Fibroblast of gingiva (primary cell): ENCODE measurements around the gene RSPO1.
"Not testable (repeated sequence)": the region's sequence is repeated elsewhere in the genome, so short reads cannot be mapped to it uniquely, and the experiment has no call there.

Source experiments
- DNase-seq: peaks from one replicate; pipeline ENCODE4 v3.0.0-alpha.2; 2011; ENCODE audit warnings: low read depth

The RSPO1 gene

GRCh38 chr1:37616330-37616729 is 18.4 kb downstream of the RSPO1 start:
- no peak for DNase-seq

DNA sequence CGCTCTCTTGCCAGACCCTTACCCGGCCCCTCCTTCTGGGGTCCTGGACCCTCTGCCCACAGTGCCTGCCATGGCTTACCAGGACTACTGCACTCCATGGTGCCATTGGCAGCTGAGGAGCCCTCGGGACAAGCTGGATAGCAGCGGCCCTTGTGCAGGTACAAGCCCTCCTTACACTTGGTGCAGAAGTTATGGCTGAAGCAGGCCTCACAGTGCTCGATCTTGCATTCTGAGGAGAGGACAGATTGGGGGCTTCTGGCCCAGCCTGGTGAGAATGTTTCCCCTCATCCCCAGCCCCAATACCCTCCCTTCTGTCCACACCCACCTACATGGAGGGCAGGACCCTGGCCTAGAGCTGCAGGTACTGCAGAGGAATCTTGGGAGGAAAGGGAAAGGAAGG is 20.6 kb downstream of the RSPO1 start:
- DNase-seq, result no peak

DNA sequence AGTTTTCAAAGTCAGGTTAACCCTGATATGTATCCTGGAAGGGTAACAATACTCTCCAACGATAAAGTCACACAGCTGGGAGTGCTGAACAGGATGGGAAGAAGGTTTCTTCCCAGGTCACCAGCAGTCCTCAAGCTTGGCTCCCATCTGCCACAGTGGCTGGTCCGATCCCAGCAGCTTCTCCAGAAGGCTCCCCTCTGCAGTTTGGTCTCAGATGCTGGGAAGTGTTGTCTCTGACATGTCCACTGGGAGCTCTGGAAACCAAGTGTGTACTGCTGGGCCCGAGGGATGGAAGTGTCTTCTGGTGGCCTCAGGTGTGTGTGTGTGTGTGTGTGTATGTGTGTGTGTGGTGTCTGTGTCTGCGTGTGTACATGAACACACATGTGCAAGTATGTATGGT is 22.5 kb downstream of the RSPO1 start:
- no peak for DNase-seq

- DNase-seq, result no peak
Measured at GRCh38 chr1:37609994-37610393, 24.7 kb downstream of the RSPO1 start.

DNA sequence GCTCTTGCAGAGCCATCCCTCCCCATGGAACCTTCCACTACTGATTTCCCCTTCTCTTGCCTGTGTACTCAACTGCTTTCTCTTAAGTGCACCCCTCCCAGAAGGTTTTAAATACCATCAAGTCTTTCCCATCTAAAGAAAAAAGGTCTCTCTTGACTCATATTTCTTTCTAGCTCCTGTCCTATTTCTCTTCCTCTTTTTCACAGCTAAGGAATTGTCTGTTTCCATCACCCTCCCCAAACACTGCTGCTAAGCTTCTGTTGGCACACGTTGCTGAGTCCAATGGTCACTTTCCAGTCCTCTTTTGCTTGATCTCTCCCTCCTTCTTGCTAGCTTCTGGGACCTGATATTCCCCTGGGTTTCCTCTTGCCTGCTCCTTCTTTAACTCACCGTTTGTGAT is 25.7 kb downstream of the RSPO1 start:
- no peak for DNase-seq

GRCh38 chr1:37606481-37607263 is 28.0 kb downstream of the RSPO1 start:
- peak; percentile 82 for DNase-seq

DNA sequence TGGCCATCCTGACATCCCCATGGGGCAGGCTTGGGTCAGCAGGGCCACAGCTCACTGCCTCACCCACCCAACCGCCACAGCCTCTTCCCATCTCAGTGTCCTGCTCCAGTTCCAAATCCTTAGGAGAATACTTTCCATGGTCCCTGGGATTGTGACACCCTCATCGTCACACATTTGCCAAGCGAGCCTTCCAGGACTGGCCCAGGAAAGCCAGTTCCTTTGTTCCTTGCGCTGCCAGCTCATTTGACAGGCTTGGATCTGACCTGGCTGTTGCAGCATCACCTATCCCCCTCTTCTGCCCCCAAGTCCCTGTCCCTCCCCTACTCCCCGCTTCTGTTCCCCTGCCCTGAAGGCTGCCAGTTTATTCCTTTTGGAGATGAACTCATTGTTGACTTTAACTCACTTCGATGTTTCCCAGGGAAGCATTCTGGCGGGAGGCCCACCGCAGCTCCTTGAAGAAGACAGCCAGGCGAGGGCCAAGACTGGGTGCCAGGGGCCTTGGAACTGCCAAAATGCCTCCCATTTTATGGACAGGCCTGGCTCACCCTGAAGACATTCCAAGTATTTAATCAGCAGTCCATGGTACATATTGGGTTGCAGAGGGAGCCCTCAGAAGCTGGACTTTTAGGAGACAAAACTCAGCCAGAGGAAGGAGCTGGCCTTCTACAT is 28.8 kb downstream of the RSPO1 start:
- peak; percentile 85 for DNase-seq

DNA sequence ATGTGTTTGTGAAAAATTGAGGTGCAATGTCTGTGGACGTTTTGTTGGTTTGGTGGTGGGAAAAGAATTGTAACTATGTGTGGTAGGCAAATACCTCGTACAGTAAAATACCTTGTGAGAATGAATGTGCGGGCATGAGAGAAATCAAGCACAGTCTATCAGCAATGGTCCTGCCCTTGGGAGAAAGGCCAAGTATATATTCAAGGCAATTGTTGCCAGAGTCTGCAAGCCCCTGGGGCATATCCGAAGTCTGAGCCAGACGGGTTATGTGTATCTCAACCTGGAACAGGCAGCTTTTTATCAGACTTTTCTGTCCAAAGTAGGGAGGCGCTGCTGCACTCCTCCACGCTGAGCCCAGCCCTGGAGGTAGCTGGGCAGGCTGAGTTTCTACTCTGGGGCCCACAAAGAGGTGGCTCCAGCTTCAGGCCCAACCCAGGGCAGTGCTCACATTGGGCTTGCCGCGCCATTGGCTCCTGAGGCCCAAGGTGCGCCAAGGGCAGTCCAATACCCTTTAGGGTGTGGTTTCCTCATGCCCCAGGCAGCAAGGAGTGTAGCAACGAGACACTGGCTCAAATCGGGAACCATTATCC is 29.5 kb downstream of the RSPO1 start:
- no peak for DNase-seq

- DNase-seq, result no peak
Measured at GRCh38 chr1:37602750-37603694, 31.7 kb downstream of the RSPO1 start.

- no peak for DNase-seq
Measured at GRCh38 chr1:37601441-37601840, 33.3 kb downstream of the RSPO1 start.

- no peak for DNase-seq
Measured at GRCh38 chr1:37599940-37600339, 34.8 kb downstream of the RSPO1 start.

DNA sequence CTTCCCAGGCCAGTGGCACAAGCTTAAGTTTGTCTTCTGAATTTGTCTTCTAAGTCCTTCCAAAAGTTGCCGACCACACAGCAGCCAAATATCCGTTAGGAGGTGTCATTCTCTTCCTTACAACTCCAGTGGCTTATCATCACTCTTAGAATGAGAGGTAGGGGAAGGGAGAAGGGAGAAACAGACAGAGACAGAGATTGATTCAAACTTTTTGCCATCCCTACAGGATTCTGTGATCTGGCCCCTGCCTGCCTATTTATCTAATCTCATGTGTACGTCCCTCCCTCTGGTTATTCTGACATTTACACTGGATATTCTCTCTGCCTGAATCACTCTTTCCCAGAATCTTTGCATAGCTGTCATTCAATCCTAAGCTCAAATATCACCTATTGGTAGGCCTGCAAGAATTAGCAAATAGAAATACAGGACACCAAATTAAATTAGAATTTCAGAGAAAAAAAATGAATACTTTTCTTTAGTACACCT is 38.5 kb downstream of the RSPO1 start:
- DNase-seq, result no peak

GRCh38 chr1:37595440-37596181 is 39.1 kb downstream of the RSPO1 start, which contains the start of gene GNL2:
TSS of gene GNL2 (minus strand) at chr1:37595937. CDS start at chr1:37595822, 115 bp downstream.
- DNase-seq, result peak; percentile 94

DNA sequence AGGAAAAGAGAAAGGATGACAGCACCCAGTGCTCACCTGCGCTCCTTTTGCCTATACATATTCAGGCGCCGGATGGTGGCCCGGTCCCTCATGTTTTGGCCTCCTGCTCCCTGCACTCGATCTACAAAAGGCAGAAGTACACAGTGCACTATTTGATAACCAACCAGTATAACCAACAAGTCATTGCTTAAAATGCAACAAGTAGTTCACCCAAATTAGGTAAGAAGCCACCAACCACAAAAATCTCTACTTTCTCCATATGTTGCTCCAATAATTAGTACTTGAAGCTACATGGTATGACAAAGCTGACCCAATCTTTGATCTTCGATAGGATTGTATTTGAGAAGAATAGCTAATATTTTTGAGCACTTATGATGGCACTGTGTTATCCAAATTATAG is 41.0 kb downstream of the RSPO1 start:
- DNase-seq, result no peak

DNA sequence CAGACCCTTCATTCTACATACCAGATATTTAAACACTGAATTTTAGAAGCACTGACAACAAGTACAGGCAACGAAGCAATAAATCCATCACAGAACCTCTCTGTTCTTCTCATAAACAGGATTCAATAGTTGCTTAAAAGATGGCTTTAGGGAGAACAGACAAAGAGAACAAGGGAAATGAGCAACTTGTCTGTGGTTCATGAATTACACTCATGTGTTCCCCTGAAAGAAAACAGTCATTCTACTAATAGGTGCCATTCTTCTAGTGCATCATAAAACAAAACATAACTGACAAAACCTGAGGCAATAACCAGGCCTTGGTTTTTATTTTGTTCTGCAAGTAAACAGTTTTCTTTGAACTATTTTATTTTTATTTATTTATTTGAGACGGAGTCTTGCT is 45.8 kb downstream of the RSPO1 start:
- DNase-seq, result no peak

DNA sequence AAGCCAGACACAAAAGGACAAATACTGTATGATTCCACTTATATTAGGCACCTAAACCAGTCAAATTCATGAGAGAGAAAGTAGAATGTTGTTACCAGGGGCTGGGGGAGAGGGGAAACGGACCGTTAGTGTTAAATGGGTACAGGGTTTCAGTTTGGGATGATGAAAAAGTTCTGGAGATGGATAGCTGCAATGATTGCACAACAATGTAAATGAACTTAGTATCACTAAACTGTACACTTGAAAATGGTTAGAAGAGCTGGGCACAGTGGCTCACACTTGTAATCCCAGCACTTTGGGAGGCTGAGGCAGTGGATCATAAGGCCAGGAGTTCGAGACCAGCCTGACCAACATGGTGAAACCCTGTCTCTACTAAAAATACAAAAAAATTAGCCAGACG is 50.1 kb downstream of the RSPO1 start:
- DNase-seq, result not testable (repeated sequence)

DNA sequence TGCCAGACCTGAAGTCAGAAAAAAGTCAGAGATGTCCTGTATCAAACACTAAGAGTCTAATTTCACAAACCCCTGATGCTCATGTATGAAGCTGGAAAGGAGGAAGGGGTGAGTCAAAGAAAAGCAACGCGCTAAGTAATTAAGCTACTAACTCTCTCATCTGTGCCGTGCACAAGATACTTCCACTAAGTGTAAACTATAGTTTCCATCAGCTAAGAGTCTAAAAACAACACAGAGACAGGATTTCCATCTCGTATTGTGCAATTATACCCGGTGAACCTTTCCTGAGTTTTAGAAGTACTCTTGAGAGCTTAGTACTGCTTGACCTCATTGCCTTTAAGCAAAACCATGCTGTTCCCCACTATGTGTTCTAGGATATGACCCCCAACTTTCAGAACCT is 59.0 kb downstream of the RSPO1 start:
- peak; percentile 66 for DNase-seq

DNA sequence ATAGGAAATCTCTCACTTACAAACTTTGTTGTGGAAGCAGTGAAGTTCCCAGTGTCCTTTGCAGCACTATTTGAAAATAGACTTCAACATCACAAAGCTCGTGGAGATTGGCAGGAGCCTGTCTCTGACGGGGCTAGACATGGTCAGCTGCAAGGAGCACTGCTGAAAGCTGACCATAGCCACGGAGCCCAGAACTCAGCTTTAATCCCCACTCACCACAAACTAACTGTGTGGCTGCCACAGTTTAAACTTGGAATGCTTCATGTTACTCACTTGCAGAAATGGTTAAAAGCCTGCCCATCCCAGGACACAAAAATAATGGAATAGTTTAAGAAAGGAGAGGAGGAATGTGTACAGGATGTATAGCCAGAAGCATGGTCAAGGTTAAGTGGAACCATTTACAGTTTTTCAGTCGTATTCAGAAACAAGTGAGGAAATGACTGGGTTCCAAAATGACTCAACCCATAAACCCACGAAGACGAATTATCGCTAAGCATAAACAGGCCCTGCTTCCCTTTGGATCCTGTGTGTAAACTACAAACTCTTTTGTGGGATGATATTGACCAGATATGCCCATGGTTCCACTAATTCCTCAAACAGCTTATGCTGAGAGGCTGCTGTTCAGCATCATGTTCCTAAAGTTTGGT is 59.7 kb downstream of the RSPO1 start:
- DNase-seq, result peak; percentile 73

- no peak for DNase-seq
Measured at GRCh38 chr1:37570528-37571334, 64.0 kb downstream of the RSPO1 start.

DNA sequence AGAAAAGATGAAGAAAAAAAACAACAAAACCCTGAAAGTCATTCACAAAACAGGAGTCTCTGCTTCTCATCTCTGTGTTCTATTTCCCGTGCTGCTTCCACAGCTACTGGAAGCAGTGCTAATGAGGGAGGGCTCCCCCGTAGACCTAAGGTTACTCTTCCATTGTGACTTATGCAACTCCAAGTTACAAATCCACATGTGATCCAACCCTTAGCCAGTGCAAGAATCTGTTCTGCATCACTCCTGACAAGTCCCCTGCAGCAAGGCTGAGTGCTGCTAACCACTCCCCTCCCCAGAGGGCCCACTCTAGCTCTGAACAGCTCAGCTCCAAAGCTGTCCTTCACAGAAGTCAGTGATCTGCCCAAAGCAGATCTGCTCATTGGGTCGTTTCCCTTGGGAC is 67.7 kb downstream of the RSPO1 start:
- DNase-seq, result no peak
